HPDE6-E6E7 (cell line): Measurements from ENCODE around the gene NACC2.

Experiments
- DNase-seq: peaks from one replicate; pipeline ENCODE4 v3.0.0; 2011; ENCODE audit warnings: missing footprints; ENCODE audit errors: extremely low spot score

The NACC2 gene

GRCh38 chr9:135961277-135961715 lies 133.8 kb downstream of the NACC2 start, which contains the start of gene UBAC1:
TSS of gene UBAC1 (minus strand) at chr9:135961373. CDS start at chr9:135961162, 211 bp downstream.
- peak; percentile 98 for DNase-seq

GRCh38 chr9:135960411-135961276 lies 134.4 kb downstream of the NACC2 start:
- peak; percentile 29 for DNase-seq

- no peak for DNase-seq
These were observed 135.3 kb downstream of the NACC2 start for GRCh38 chr9:135959814-135960213.

- DNase-seq = no peak
These were observed 136.6 kb downstream of the NACC2 start for GRCh38 chr9:135958485-135958884.

- DNase-seq = no peak
These were observed 137.7 kb downstream of the NACC2 start for GRCh38 chr9:135957431-135957830.

GRCh38 chr9:135956802-135957174 lies 138.3 kb downstream of the NACC2 start:
- DNase-seq = no peak
